Vagina (tissue), 2 donors: ENCODE measurements around the gene FGF14.

Experiments
- POLR2A ChIP-seq, 2 donors: fragments of 450-650 bp; IDR thresholded peaks; one replicate each; pipeline ENCODE4 v1.6.1; 2017; ENCODE audit warnings: antibody characterized with exemption in 2 of 2, mild to moderate bottlenecking in 2 of 2, moderate library complexity in 2 of 2
- POLR2AphosphoS5 ChIP-seq, 2 donors: sonication (generic); formaldehyde crosslinking; IDR thresholded peaks; one replicate each; pipeline ENCODE4 v1.9.0; 2017; ENCODE audit warnings: antibody characterized with exemption in 2 of 2, mild to moderate bottlenecking in 2 of 2, low read depth in 1 of 2; ENCODE audit not compliant: insufficient read depth in 1 of 2
- TF ChIP-seq, protein P1 (sequence below), 3 experiments: fragments of 450-650 bp in 2 of 3; fragments of 200-600 bp in 1 of 3; sonication (generic) in 1 of 3; IDR thresholded peaks; one replicate each; pipeline ENCODE4 v1.5.1; 2017 to 2019; ENCODE audit warnings: antibody characterized with exemption in 3 of 3, mild to moderate bottlenecking in 2 of 3, moderate library complexity in 2 of 3

DNA sequence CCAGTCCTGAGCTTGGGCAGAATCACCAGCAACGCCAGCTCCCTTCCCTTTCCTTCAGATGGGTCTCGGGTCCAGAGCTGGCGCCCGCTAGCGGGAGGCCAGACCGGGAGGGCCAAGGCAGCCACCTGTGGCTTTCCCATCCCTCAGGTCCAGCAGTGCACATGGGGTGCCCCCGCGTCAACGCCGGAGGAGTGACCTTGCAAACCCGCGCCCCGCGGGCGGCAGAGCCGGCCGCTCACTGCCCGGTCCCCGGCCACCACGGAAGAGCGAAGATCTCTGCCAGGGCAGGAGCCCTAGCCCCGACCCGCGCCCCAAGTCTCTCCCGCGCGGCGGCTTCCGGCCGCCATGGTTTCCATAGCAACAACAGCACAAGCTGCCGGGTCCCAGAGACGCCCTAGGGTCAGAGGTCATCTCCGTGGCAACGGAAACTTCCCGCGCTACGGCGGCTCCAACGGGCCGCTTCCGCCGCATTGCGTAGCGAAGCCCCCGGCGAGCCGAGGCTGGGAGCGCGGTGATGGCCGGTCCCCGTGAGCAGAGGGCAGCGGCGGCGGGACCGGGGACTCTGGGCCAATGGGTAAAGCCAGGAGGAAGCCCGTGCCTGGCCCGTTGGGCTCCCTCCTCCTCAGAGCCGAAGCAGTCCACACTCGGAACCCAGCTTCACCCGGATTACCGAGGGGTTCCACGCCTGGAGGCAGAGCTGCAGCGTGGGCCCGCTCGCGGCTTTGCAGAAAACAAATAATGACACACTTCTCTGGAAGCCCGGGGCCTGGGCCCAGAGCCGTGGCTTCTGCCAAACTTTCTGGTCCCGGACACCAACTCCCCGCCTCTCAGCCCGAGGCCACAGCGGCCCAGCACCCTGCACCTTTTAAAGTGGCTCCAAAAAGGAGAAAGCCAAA is 7.4 kb downstream of the FGF14 start:
- TF ChIP-seq POLR2A (IDR thresholded peaks at IDR 0.05), result peak in 1 of 2 donors; percentile 13
- TF ChIP-seq, protein P1, sequence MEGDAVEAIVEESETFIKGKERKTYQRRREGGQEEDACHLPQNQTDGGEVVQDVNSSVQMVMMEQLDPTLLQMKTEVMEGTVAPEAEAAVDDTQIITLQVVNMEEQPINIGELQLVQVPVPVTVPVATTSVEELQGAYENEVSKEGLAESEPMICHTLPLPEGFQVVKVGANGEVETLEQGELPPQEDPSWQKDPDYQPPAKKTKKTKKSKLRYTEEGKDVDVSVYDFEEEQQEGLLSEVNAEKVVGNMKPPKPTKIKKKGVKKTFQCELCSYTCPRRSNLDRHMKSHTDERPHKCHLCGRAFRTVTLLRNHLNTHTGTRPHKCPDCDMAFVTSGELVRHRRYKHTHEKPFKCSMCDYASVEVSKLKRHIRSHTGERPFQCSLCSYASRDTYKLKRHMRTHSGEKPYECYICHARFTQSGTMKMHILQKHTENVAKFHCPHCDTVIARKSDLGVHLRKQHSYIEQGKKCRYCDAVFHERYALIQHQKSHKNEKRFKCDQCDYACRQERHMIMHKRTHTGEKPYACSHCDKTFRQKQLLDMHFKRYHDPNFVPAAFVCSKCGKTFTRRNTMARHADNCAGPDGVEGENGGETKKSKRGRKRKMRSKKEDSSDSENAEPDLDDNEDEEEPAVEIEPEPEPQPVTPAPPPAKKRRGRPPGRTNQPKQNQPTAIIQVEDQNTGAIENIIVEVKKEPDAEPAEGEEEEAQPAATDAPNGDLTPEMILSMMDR (IDR thresholded peaks at IDR 0.05), result no peak
- TF ChIP-seq POLR2AphosphoS5 (IDR thresholded peaks at IDR 0.05; ENCODE audit: insufficient read depth in 1 of 2, low read depth in 1 of 2), result peak; percentile 81 to 84
